SHP77 (cell line): ENCODE measurements around the gene SORT1.
"Not testable (repeated sequence)": the region's sequence is repeated elsewhere in the genome, so short reads cannot be mapped to it uniquely, and the experiment has no call there.

Source experiments
- DNase-seq, 2 experiments: peaks; one replicate each; lab custom pipeline; 2025; lab: John Stamatoyannopoulos, UW

Gene SORT1

GRCh38 chr1:109379907-109380306, 17.8 kb downstream of the SORT1 start:
- no peak for DNase-seq

- DNase-seq, result no peak
Measured at GRCh38 chr1:109379422-109379821, 18.3 kb downstream of the SORT1 start.

DNA sequence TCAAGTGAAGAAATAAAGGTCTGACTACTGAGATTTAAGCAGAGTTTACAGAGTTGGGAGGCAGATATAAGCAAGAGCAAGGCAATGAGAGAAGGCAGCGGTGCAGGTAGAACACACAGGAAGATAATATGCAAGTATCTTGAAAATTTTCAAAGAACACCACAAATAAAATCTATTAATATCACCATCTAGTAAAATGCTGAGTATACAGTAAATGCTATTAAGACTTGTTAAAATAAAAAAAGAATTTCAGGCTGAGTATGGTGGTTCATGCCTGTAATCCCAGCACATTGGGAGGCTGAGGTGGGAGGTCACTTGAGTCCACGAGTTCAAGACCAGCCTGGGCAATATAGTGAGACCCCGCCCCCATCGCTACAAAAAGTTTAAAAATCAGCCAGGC, 20.0 kb downstream of the SORT1 start:
- no peak for DNase-seq

GRCh38 chr1:109373696-109374095, 24.0 kb downstream of the SORT1 start:
- not testable (repeated sequence) for DNase-seq

DNA sequence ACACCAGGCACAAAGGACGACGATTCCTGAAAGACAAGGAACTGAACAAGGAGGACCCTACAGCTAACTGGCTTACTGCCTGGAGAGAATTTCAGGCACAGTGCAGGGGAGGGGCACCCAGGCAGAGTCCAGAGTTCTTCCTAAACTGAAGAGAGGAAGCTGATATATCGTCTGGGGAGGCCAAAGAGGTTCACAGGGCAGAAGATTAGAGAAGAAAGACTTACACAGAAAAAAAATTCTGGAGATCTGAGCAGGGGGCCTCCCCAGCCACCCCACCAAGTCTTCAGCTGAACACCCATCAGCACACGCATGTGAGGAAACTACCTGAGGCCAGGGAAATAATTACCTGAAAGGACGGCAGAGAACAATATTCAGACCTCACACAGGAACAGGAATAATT, 24.6 kb downstream of the SORT1 start:
- DNase-seq, result no peak

- no peak for DNase-seq
Measured at GRCh38 chr1:109372281-109372680, 25.4 kb downstream of the SORT1 start.

GRCh38 chr1:109371341-109371739, 26.4 kb downstream of the SORT1 start:
- no peak for DNase-seq

DNA sequence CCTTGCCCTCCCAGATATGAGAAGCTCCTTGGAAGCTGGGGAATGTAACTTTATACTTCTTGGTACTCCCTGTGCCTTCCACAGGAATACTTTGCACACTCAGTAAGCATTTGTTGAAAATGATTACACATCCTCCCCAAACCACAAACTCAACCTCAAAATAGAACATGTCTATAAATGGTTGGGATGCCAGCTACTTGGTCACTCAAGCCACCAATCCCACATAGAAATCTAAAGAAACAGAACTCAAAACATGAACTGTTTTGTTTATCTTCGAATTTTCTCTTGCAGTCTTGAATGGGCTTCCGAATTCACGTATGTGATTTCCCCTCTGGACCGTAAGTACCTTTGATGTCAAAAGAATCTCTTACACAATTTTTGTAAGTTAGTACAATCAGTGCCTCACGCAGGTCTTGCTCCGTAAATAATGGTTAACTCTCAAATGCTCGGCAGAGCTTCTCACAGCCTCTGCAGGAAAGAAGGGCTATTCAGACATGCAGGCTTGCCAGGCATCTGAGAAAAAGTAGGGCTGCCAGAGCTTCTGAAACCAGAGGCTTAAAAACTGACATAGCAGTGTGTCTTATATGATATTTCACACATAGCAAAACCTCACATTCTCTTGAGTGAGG, 26.9 kb downstream of the SORT1 start:
- no peak for DNase-seq

- no peak for DNase-seq
Measured at GRCh38 chr1:109369167-109369746, 28.5 kb downstream of the SORT1 start.

DNA sequence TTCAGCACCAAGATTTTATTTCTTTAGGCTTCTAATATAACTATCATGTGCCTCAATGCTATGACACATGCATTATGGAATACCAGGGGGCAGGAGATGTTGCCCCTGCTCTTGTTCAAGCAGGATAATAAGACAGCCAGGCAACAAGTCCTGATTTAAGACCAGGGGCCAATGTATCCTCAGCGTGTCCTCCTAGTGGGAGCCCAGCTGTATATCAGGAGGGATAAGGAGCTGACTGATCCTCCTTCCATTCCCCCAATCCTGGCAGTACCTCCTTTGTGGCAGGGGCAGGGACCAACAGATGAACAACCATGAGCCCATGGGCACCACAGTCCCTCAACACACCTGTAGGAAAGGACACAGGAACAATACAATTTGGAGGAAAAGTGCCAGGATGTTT, 29.3 kb downstream of the SORT1 start:
- DNase-seq, result no peak

- DNase-seq, result no peak
Measured at GRCh38 chr1:109367626-109368025, 30.1 kb downstream of the SORT1 start.

DNA sequence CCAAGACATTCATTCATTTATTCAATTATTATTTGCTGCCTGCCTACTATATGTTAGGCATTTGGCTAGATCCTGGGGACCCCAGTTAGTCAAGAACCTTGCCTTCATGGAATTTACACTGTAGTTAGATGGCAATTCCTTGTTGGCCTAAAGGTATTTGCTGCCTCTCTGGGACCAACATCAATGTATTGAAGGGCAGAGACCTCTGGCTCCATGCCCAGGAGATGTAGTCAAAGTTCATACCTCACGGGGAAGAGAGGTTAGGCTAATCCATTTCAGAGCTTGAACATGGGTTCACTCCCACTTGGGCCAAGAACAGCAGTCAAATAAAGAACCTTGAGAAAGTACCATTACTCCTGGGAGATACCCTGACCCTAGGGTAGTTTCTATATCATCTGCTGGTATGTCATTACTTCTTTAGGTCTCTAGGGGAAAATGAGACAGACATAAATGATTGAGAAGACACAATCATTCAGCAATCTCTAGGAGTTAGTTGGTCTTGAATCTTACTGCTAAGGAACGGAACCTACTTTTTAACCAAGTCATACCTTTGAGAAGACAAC, 32.0 kb downstream of the SORT1 start:
- DNase-seq, result no peak

DNA sequence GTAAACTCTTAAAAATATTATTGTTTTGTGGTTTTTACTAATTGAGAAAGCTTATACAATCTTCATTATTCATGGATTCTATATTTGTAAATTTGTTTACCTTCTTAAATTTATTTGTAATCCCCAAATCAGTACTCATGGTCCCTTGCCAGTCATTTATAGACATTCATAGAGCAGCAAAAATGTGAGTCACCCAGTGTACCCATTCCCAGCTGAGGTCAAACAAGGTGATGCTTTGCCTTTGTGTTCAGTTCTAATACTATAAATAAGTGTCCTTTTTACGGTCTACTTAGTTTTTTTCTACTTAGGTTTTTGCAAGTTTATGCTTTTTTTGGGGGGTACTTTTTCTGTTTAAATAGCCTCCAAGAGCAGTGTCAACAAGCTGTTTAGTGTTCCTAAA, 36.1 kb downstream of the SORT1 start:
- no peak for DNase-seq

- DNase-seq, result no peak
Measured at GRCh38 chr1:109361069-109361468, 36.6 kb downstream of the SORT1 start.

DNA sequence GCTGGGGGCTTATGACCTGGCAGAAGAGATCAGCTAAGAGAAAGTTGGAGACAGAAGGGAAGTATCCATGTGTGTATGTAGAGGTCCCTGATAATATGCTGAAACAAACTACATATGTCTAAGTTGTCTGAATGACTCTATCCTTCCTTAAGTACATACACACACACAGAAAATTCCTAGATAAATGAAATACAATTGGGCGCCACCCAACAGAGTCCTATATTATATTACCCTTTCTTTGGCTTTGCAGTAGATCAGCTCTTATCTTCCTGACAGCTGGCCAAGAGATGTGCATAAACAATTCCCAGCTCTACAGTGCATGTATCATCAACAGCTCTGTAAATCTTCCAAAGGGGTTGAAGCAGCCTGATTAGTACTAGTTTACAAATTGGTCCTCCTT, 40.1 kb downstream of the SORT1 start:
- DNase-seq, result no peak

GRCh38 chr1:109356915-109357314, 40.8 kb downstream of the SORT1 start:
- DNase-seq, result no peak

DNA sequence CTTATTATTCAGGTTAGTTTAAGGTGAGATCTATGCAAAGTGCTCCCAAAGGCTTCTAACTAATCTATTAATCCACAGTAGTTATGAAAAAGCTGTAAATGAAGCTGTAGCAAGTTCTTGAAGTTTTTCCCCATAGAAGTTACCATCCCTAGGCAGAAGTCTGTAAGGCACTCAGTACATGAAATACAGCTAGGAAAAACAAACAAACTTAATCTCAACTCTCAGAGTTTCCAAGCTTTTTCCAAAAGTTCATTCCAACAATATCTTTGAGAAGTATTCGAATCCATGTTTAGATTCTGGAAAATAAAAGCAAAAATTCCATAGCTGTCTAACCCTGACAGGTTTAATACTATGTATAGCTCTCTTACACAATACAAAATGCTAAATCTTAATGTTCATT, 41.2 kb downstream of the SORT1 start:
- DNase-seq, result no peak

GRCh38 chr1:109354929-109355328, 42.8 kb downstream of the SORT1 start:
- no peak for DNase-seq

DNA sequence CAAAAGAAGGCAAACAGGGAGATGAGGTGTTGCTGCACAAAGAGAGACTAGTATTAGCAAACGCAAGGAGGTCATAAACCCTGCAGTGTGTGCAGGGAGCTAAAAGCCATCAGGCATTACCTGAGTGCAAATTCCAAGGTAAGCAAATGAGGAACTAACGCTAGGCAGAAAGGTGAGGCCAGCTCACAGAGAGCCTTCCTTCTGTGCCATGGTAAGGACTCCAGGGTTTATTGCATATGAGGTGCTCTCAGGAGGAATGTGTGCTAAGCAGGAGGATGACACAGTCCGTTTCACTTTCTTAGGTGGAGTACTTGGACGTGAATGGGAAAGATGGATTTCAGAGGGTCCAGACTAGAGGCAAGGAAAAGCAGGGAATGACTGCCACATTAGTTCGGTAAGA, 46.3 kb downstream of the SORT1 start:
- no peak for DNase-seq

DNA sequence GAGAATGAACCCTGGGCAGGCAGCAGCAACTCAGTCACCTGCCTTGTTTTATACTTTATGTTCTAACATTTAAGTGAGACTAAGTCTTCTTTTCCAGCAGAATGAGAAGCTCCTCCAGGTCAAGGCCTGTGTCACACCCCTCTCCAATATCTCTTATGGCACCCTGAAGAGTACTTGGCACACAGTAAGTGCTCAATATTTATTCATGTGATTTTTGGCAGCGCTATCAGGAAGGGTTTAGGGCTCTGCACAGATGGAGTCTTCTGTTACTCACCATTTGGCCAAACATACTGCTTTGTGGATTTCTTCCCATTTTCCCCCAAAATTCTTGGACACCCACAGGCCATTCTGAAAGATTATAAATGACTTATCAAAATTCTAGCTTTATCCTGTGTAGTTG, 47.1 kb downstream of the SORT1 start:
- no peak for DNase-seq

- DNase-seq, result no peak
Measured at GRCh38 chr1:109350182-109350581, 47.5 kb downstream of the SORT1 start.

DNA sequence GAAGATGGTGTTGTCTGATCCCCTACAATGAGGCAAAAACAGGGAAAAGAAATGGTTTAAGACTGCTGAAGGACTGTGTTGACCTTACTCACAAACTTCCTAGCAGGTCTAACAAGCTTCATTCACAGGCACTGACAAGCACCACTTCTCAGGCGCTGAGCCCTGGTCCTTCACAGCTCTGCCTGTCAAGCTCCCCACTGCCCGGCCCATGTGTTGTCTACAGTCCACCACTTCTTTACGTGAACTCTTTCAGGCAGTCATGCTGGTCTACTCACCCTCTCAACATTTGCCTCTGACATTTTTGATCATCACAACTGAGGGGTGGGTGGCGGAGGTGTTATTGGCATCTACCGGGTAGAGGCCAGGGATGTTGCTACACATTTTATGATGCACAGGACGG, 50.2 kb downstream of the SORT1 start:
- no peak for DNase-seq

DNA sequence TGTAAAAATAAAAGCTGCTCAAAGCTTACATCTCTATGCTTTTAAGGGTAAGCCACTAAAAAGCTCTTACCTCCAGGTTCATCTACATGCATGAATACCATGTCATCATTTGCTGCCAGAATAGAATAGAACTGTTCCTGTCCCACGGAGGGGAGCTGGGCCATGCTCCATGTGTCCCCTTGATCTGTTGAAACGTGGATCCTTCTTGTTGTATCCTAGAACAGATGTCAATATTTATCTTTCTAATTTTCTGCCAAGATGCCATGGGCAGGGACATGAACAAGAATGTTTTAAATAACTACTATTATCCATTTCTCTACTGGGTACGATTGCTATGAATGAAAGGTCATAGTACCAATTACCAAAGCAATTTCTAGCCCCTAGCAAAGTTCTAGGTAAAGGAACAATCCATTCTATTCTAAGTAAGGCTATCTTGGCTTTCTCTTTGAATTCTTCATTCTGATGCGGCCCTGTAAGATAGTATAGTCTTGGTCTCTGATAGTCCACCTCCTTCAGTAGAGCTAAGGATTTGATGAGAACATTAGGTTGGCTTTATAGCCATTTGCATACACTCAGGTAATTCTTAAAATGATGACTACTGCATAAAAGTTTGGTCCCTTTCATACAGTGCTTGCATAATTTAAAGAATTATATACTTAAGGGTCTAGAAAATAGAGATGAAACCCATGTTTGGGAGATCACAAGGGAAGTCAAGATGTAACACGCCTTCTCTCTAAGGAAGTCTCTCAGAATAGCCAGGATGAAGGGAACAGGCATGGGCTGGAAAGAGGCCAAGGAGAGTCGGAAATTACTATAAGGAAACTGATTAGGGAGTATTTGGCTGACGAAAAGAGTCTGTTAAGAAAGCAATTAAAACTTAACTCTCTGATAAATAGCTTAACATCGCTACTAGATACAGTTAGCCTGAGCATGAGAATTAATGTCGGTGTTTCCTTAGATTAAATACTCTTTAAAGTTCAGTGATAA, 55.5 kb downstream of the SORT1 start:
- no peak for DNase-seq
